ENCODE measurements around the gene CDIPT.
A peak's percentile ranks its signal among the peaks of the same experiment; 100 is the strongest.

GRCh38 chr16:29819506-29819905, 43.5 kb downstream of the CDIPT start:
- TF ChIP-seq EZH2 (IDR thresholded peaks at IDR 0.05) (no peak), CTCF (IDR thresholded peaks at IDR 0.05) (peak; percentile 4), EZH2phosphoT487 (IDR thresholded peaks at IDR 0.05) (no peak)
